Heart right ventricle (tissue), 16 donors: ENCODE data around the gene FBXW2. TPM values are rescaled to one million over a fixed set of nuclear protein-coding genes. Genes with fewer than 3 reads are reported as not detected.

Source experiments
- ATAC-seq, 8 donors: fragments of 200-7000 bp; cut with Tn5 transposase; one replicate each; pipeline ENCODE4 v1.9.1; 2020; ENCODE audit warnings: mild to moderate bottlenecking in 8 of 8, moderate library complexity in 8 of 8, moderate number of reproducible peaks in 1 of 8
- DNase-seq, 2 donors: peaks; one replicate each; pipeline ENCODE4 v3.0.0-alpha.2; 2020
- H3K27ac ChIP-seq, 10 donors: fragments of 200-600 bp; sonication (generic) in 2 of 10; one replicate each; pipeline versions ENCODE4 v1.5.0 to v1.8.0; 2020 to 2022; ENCODE audit warnings: mild to moderate bottlenecking in 3 of 10
- H3K27me3 ChIP-seq, 7 donors: fragments of 200-600 bp; one replicate each; pipeline ENCODE4 v1.8.0; 2021 to 2022; ENCODE audit warnings: mild to moderate bottlenecking in 2 of 7
- H3K36me3 ChIP-seq, 9 donors: fragments of 200-600 bp; sonication (generic) in 1 of 9; one replicate each; pipeline versions ENCODE4 v1.5.0 to v1.8.0; 2020 to 2022; ENCODE audit warnings: mild to moderate bottlenecking in 2 of 9
- H3K4me1 ChIP-seq, 9 donors: fragments of 200-600 bp; sonication (generic) in 1 of 9; one replicate each; pipeline versions ENCODE4 v1.5.0 to v1.8.0; 2020 to 2022; ENCODE audit warnings: mild to moderate bottlenecking in 4 of 9
- H3K4me3 ChIP-seq, 10 donors: fragments of 200-600 bp; sonication (generic) in 2 of 10; one replicate each; pipeline versions ENCODE4 v1.5.0 to v1.8.0; 2020 to 2022; ENCODE audit warnings: mild to moderate bottlenecking in 7 of 10, moderate library complexity in 2 of 10
- H3K9me3 ChIP-seq, 11 donors: fragments of 200-600 bp in 10 of 11; sonication (generic) in 2 of 11; one replicate each; pipeline versions ENCODE4 v1.5.0 to v1.8.0; 2013 to 2022; ENCODE audit warnings: mild to moderate bottlenecking in 2 of 11, control low read depth in 1 of 11, moderate library complexity in 1 of 11
- CTCF ChIP-seq, 9 donors: fragments of 200-600 bp; sonication (generic) in 2 of 9; IDR thresholded peaks; one replicate each; pipeline versions ENCODE4 v1.5.0 to v1.8.0; 2021 to 2022; ENCODE audit warnings: antibody characterized with exemption in 9 of 9, mild to moderate bottlenecking in 5 of 9, moderate library complexity in 1 of 9
- WGBS, 2 donors: extraction: QIAGEN DNeasy Blood & Tissue Kit; methylation state at CpG; one replicate each; pipeline ENCODE4 v1.1.7; 2013; ENCODE audit warnings: inconsistent platforms in 1 of 2; 5-methylcytosine and 5-hydroxymethylcytosine counted together
- intact Hi-C, 10 donors: fragments of 100-400 bp; cut with DNase I; formaldehyde crosslinking; loops; one replicate each; pipeline versions ENCODE4 v1.11.1 to v1.14.2; 2022
- polyA plus RNA-seq, 2 donors: library from polyadenylated mRNA; stranded (reverse); fragments of 200-250 nt; gene quantifications; one replicate each; pipeline ENCODE4 v1.2.3, GENCODE V29; 2013
- total RNA-seq, 10 donors: library from RNA; stranded (reverse); fragmentation: NEBNext Ultra II Directional in 3 of 10; extraction: Animal tissue kit (Norgen Biotek cat#: 25700) in 3 of 10; gene quantifications; one replicate each; pipeline versions ENCODE4 v1.2.1 to v1.2.4, GENCODE V29; 2021 to 2023
- donor health status: Arrhythmogenic right ventricular cardiomyopathy.
- donor health status: ischemic (EF 13 %, LVEDD 7.1; RV severe dilation, severe dysfunction).
- donor health status: healthy with polysubstance abuse.
- donor health status: DM: no; HTN: yes; CAD: no.
- donor health status: DM: no; HTN: no; CAD: no.
- donor health status: ischemic (EF 25% LVEDD 6.9; RV normal size, moderate dysfunction).
- donor health status: ischemic (EF 25% LVEDD 5.7; RV mildly dilated, moderate dysfunction).
- donor health status: healthy.
- donor health status: DM: yes; HTN: yes; CAD: no.
- donor health status: Ischemic cardiomyopathy.
- donor health status: ischemic (EF 35%, LVEDD 5.7; RV mildly dilated, moderate dysfunction).
- donor health status: nonischemic (EF 11% LVEDD 7.7; RV severe dilation, severe dysfunction).
- donor health status: DM: yes; HTN: yes; CAD: no.
- donor health status: PGD.
- donor health status: ischemic (EF 29% LVEDD 5.4; RV normal size, mild dysfunction).
- donor health status: nonischemic (EF 23%, LVEDD 6.1; RV moderate dilation, normal function).

Gene FBXW2
- total and polyA plus RNA-seq, 12 donors = 7.5 to 52.0 (median 44.8) TPM

DNA sequence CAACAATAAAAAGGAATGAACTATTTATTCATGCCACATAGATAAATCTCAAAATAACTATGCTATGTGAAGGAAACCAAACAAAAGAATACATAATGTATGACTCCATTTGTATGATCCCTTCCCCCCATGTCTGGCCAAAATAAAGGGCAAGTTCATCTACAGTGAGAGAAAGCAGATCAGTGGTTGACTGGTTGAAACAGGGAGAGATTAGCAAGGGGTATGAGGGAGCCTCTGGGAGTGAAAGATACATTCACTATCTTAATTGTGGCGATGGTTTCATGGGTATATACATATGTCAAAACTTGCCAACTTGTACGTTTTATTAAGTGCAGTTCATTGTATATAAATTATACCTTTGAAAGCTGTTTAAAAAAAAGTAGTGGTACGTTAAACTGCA is 44.7 kb upstream of the FBXW2 start:
- Histone ChIP-seq H3K4me1 (peaks cover 0 to 25% (median 15%) of the 10 kb centered on the region in 9 donors), H3K27me3 (no peaks in the 10 kb centered on the region), H3K27ac (no peak overlapping the region), H3K4me3 (no peak overlapping the region), H3K9me3 (no peaks in the 10 kb centered on the region), H3K36me3 (peaks cover 0 to 60% (median 0%) of the 10 kb centered on the region in 9 donors)
- ATAC-seq (no peak), DNase-seq (no peak)
- intact Hi-C loops = no loop called here
- 53 to 76% methylated on average over 3 of the region's 3 CpGs for WGBS, 2 donors
- no peak for TF ChIP-seq CTCF (IDR thresholded peaks at IDR 0.05)

DNA sequence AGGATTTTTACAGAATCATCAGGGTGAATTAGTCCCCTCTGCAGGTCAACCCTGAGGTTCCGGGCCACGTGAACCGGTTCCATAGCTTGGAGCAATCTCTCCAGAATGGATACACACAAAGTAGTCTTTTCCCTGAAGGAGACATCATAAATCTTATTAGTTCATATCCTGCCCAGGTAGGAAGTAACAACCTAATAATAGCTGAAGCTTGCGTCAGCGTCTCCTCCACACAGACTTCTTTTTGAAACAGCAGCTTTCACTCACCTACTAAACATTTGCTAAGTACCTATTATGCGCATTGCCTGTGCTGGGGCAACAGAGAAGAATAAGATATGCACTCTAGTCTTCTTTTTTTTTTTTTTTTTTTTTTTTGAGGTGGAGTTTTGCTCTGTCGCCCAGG is 40.1 kb upstream of the FBXW2 start:
- TF ChIP-seq CTCF (IDR thresholded peaks at IDR 0.05) = no peak
- H3K9me3 ChIP-seq = no peaks in the 10 kb centered on the region
- H3K4me1 ChIP-seq = peaks cover 0 to 5% (median 0%) of the 10 kb centered on the region in 9 donors
- H3K36me3 ChIP-seq = peaks cover 0 to 82% (median 30%) of the 10 kb centered on the region in 9 donors
- H3K27ac ChIP-seq = no peak overlapping the region
- intact Hi-C loops = no loop called here
- H3K4me3 ChIP-seq = no peak overlapping the region
- WGBS, 2 donors = 93 to 96% methylated on average over 7 of the region's 7 CpGs
- no peaks in the 10 kb centered on the region for H3K27me3 ChIP-seq
- DNase-seq (no peak), ATAC-seq (no peak)

- intact Hi-C loops = no loop called here
Observed at GRCh38 chr9:120832807-120833206, 39.6 kb upstream of the FBXW2 start.

DNA sequence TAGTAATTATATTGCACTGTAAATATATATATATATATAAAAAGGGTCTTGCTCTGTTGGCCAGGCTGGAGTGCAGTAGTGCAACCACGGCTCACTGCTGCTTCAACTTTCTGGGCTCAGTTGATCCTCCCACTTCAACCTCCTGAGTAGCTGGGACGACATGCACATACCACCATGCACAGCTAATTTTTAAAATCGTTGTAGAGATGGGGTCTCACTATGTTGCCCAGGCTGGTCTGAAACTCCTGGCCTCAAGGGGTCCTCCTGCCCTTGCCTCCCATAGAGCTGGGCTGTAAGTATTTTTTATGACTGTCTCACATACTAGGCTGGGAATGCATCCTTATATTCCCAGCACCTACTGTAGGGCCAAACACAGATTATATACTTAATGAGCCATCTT is 37.6 kb upstream of the FBXW2 start:
- DNase-seq = no peak
- ATAC-seq = no peak
- 94 to 96% methylated on average over 3 of the region's 3 CpGs for WGBS, 2 donors

More at GRCh38 chr9:120832807-120833206, 39.6 kb upstream of the FBXW2 start:
- Histone ChIP-seq H3K27ac (no peak overlapping the region), H3K27me3 (no peaks in the 10 kb centered on the region), H3K36me3 (peaks cover 0 to 85% (median 30%) of the 10 kb centered on the region in 9 donors), H3K9me3 (no peaks in the 10 kb centered on the region), H3K4me3 (no peak overlapping the region), H3K4me1 (no peaks in the 10 kb centered on the region)
- no peak for TF ChIP-seq CTCF (IDR thresholded peaks at IDR 0.05)
- no peak for ATAC-seq
- no peak for DNase-seq

More for the DNA sequence above, 37.6 kb upstream of the FBXW2 start:
- peaks cover 0 to 100% (median 45%) of the 10 kb centered on the region in 9 donors for H3K36me3 ChIP-seq
- H3K4me3 ChIP-seq = no peak overlapping the region
- no peaks in the 10 kb centered on the region for H3K27me3 ChIP-seq
- intact Hi-C loops = no loop called here
- no peak overlapping the region for H3K27ac ChIP-seq
- no peak for TF ChIP-seq CTCF (IDR thresholded peaks at IDR 0.05)
- no peaks in the 10 kb centered on the region for H3K4me1 ChIP-seq
- peaks cover 0 to 7% (median 0%) of the 10 kb centered on the region in 11 donors for H3K9me3 ChIP-seq
